Karpas-422 (cell line): ENCODE results near the gene ZNRF3. TPM values are rescaled to one million over a fixed set of nuclear protein-coding genes. Genes with fewer than 3 reads are reported as not detected.
"Not testable (repeated sequence)": the region's sequence is repeated elsewhere in the genome, so short reads cannot be mapped to it uniquely, and the experiment has no call there.

Experiments
- DNase-seq: peaks from one replicate; pipeline ENCODE4 v3.0.0-alpha.2; 2015
- H2AFZ ChIP-seq: fragments of 200-600 bp; sonication (generic); 2 replicates; pipeline ENCODE4 v1.6.1; 2014; ENCODE audit warnings: antibody characterized with exemption, low read length, mixed read lengths
- H3K27ac ChIP-seq: fragments of 200-600 bp; sonication (generic); 2 replicates; pipeline ENCODE4 v1.5.1; 2014; ENCODE audit warnings: mild to moderate bottlenecking, low read length, moderate library complexity
- H3K27me3 ChIP-seq: fragments of 200-600 bp; sonication (generic); 2 replicates; pipeline ENCODE4 v1.6.1; 2014; ENCODE audit warnings: low read length, mixed read lengths
- H3K36me3 ChIP-seq: fragments of 200-600 bp; sonication (generic); 2 replicates; pipeline ENCODE4 v1.6.1; 2014; ENCODE audit warnings: low read length, mixed read lengths; ENCODE audit not compliant: insufficient read depth
- H3K4me1 ChIP-seq: fragments of 200-600 bp; sonication (generic); 2 replicates; pipeline ENCODE4 v1.6.1; 2014; ENCODE audit warnings: mild to moderate bottlenecking, low read length, mixed read lengths
- H3K4me2 ChIP-seq: fragments of 200-600 bp; sonication (generic); 2 replicates; pipeline ENCODE4 v1.6.1; 2014; ENCODE audit warnings: low read length, low read depth, mild to moderate bottlenecking; ENCODE audit not compliant: poor library complexity, severe bottlenecking
- H3K4me3 ChIP-seq: fragments of 200-600 bp; sonication (generic); 2 replicates; pipeline ENCODE4 v1.5.1; 2014; ENCODE audit warnings: mild to moderate bottlenecking, antibody characterized with exemption, low read length, mixed read lengths
- H3K79me2 ChIP-seq: fragments of 200-600 bp; sonication (generic); 2 replicates; pipeline ENCODE4 v1.6.1; 2014; ENCODE audit warnings: mild to moderate bottlenecking, low read length, mixed read lengths
- H3K9ac ChIP-seq: fragments of 200-600 bp; sonication (generic); 2 replicates; pipeline ENCODE4 v1.6.0; 2014; ENCODE audit warnings: low read length
- H3K9me2 ChIP-seq: fragments of 200-600 bp; sonication (generic), shearing (Covaris generic); replicated peaks from 2 replicates; pipeline ENCODE4 v1.6.0; 2014; ENCODE audit warnings: mild to moderate bottlenecking, low read length, moderate library complexity; ENCODE audit not compliant: insufficient read depth
- H3K9me3 ChIP-seq: fragments of 300-700, 200-600 bp; sonication (generic); 2 replicates; pipeline ENCODE4 v1.6.1; 2014; ENCODE audit warnings: low read length, mixed read lengths
- H4K20me1 ChIP-seq: fragments of 200-600 bp; sonication (generic); 2 replicates; pipeline ENCODE4 v1.6.1; 2014; ENCODE audit warnings: mild to moderate bottlenecking, antibody characterized with exemption, low read length, low read depth; ENCODE audit not compliant: insufficient read depth
- total RNA-seq: library from RNA; depleted of rRNA; stranded (reverse); fragments of >200 nt; shearing (Covaris generic); gene quantifications from 2 replicates; pipeline ENCODE4 v1.2.3, GENCODE V29; 2014; ENCODE audit warnings: low replicate concordance

The ZNRF3 gene
- total RNA-seq, 1 experiment from 2014 or later = 0.19 TPM

- no peak overlapping the region for H3K4me3 ChIP-seq
- H3K9me3 ChIP-seq = no peaks in the 10 kb centered on the region
- no peak overlapping the region for H3K27ac ChIP-seq
- no peaks in the 10 kb centered on the region for H4K20me1 ChIP-seq
- no peaks in the 10 kb centered on the region for H3K79me2 ChIP-seq
- DNase-seq = no peak
- H3K4me1 ChIP-seq = peaks cover 14% of the 10 kb centered on the region
- no peaks in the 10 kb centered on the region for H3K9me2 ChIP-seq
- no peaks in the 10 kb centered on the region for H3K36me3 ChIP-seq
- no peak overlapping the region for H3K9ac ChIP-seq
- no peaks in the 10 kb centered on the region; the same call in 1 of the 2 replicates for H3K27me3 ChIP-seq
- H2AFZ ChIP-seq = no peak overlapping the region
- H3K4me2 ChIP-seq = no peak overlapping the region
These were observed 59.6 kb downstream of the ZNRF3 start for GRCh38 chr22:28942801-28943500.

GRCh38 chr22:28943501-28943879 is 60.1 kb downstream of the ZNRF3 start:
- Histone ChIP-seq H3K27ac (no peak overlapping the region), H3K36me3 (no peaks in the 10 kb centered on the region), H3K4me3 (no peak overlapping the region), H3K79me2 (no peaks in the 10 kb centered on the region), H3K27me3 (no peaks in the 10 kb centered on the region; the same call in 1 of the 2 replicates), H4K20me1 (no peaks in the 10 kb centered on the region), H3K9ac (no peak overlapping the region), H3K4me2 (no peak overlapping the region), H2AFZ (no peak overlapping the region), H3K4me1 (peaks cover 14% of the 10 kb centered on the region), H3K9me2 (no peaks in the 10 kb centered on the region), H3K9me3 (no peaks in the 10 kb centered on the region)
- no peak for DNase-seq

GRCh38 chr22:28947125-28947524 is 63.8 kb downstream of the ZNRF3 start:
- Histone ChIP-seq H3K4me1 (peaks cover 14% of the 10 kb centered on the region), H3K79me2 (no peaks in the 10 kb centered on the region), H3K9ac (no peak overlapping the region)

GRCh38 chr22:28948424-28948823 is 65.1 kb downstream of the ZNRF3 start:
- H3K79me2 ChIP-seq = no peaks in the 10 kb centered on the region
- H3K4me2 ChIP-seq = no peak overlapping the region

More at GRCh38 chr22:28947125-28947524, 63.8 kb downstream of the ZNRF3 start:
- no peaks in the 10 kb centered on the region for H3K9me3 ChIP-seq
- no peaks in the 10 kb centered on the region; the same call in 1 of the 2 replicates for H3K27me3 ChIP-seq
- H3K9me2 ChIP-seq = no peaks in the 10 kb centered on the region
- no peak overlapping the region for H3K4me3 ChIP-seq
- H2AFZ ChIP-seq = no peak overlapping the region
- H3K4me2 ChIP-seq = no peak overlapping the region
- H3K27ac ChIP-seq = no peak overlapping the region
- no peaks in the 10 kb centered on the region for H3K36me3 ChIP-seq
- DNase-seq = no peak
- no peaks in the 10 kb centered on the region for H4K20me1 ChIP-seq

GRCh38 chr22:28948860-28949551 is 65.6 kb downstream of the ZNRF3 start:
- H3K9me3 ChIP-seq, H3K9ac ChIP-seq, H3K4me1 ChIP-seq, H3K4me2 ChIP-seq, H3K27ac ChIP-seq, H3K79me2 ChIP-seq, H3K36me3 ChIP-seq, H3K27me3 ChIP-seq, H4K20me1 ChIP-seq, H2AFZ ChIP-seq, H3K4me3 ChIP-seq, H3K9me2 ChIP-seq, DNase-seq: not testable (repeated sequence)

More at GRCh38 chr22:28948424-28948823, 65.1 kb downstream of the ZNRF3 start:
- Histone ChIP-seq H4K20me1 (no peaks in the 10 kb centered on the region), H2AFZ (no peak overlapping the region), H3K27ac (no peak overlapping the region), H3K36me3 (no peaks in the 10 kb centered on the region), H3K4me1 (peaks cover 4% of the 10 kb centered on the region), H3K27me3 (no peaks in the 10 kb centered on the region; the same call in 1 of the 2 replicates), H3K9me3 (no peaks in the 10 kb centered on the region), H3K4me3 (no peak overlapping the region), H3K9me2 (no peaks in the 10 kb centered on the region), H3K9ac (no peak overlapping the region)
- DNase-seq = no peak

- Histone ChIP-seq H3K4me1 (no peaks in the 10 kb centered on the region), H4K20me1 (no peaks in the 10 kb centered on the region), H3K9ac (no peak overlapping the region), H3K9me2 (no peaks in the 10 kb centered on the region), H3K27ac (no peak overlapping the region), H2AFZ (no peak overlapping the region), H3K9me3 (no peaks in the 10 kb centered on the region), H3K36me3 (no peaks in the 10 kb centered on the region), H3K4me3 (no peak overlapping the region), H3K27me3 (no peaks in the 10 kb centered on the region; the same call in 1 of the 2 replicates), H3K4me2 (no peak overlapping the region), H3K79me2 (no peaks in the 10 kb centered on the region)
- no peak for DNase-seq
These were observed 66.4 kb downstream of the ZNRF3 start for GRCh38 chr22:28949788-28950187.

- H3K27ac ChIP-seq = no peak overlapping the region
These were observed 67.4 kb downstream of the ZNRF3 start for GRCh38 chr22:28950617-28951411.

GRCh38 chr22:28951530-28951929 is 68.2 kb downstream of the ZNRF3 start:
- H3K4me3 ChIP-seq = no peak overlapping the region
- H3K27me3 ChIP-seq = no peaks in the 10 kb centered on the region; the same call in 1 of the 2 replicates
- H3K79me2 ChIP-seq = no peaks in the 10 kb centered on the region
- no peaks in the 10 kb centered on the region for H3K9me3 ChIP-seq
- H3K27ac ChIP-seq = no peak overlapping the region
- no peak for DNase-seq
- no peak overlapping the region for H3K9ac ChIP-seq
- no peaks in the 10 kb centered on the region for H3K4me1 ChIP-seq
- H2AFZ ChIP-seq = no peak overlapping the region
- no peaks in the 10 kb centered on the region for H3K36me3 ChIP-seq
- no peaks in the 10 kb centered on the region for H4K20me1 ChIP-seq
- no peaks in the 10 kb centered on the region for H3K9me2 ChIP-seq
- H3K4me2 ChIP-seq = no peak overlapping the region

More at GRCh38 chr22:28950617-28951411, 67.4 kb downstream of the ZNRF3 start:
- Histone ChIP-seq H2AFZ (no peak overlapping the region), H3K9me2 (no peaks in the 10 kb centered on the region), H3K9ac (no peak overlapping the region), H3K79me2 (no peaks in the 10 kb centered on the region), H3K9me3 (no peaks in the 10 kb centered on the region), H3K4me3 (no peak overlapping the region), H4K20me1 (no peaks in the 10 kb centered on the region), H3K36me3 (no peaks in the 10 kb centered on the region), H3K4me1 (no peaks in the 10 kb centered on the region), H3K27me3 (no peaks in the 10 kb centered on the region; the same call in 1 of the 2 replicates), H3K4me2 (no peak overlapping the region)
- DNase-seq = no peak
